Suppressor macrophage (primary cell): Measurements from ENCODE around the gene TPSD1.
"Not testable (repeated sequence)": the region's sequence is repeated elsewhere in the genome, so short reads cannot be mapped to it uniquely, and the experiment has no call there.

Experiments used
- DNase-seq, 4 experiments: peaks; one replicate each; pipeline ENCODE4 v3.0.0-alpha.2; 2020 to 2022
- total RNA-seq, 17 experiments: gene quantifications; one replicate each; lab custom pipeline; 2026; ENCODE audit warnings: mixed read lengths in 6 of 17, inconsistent platforms in 3 of 17; lab: John Stamatoyannopoulos, UW

TPSD1 gene
- total RNA-seq = 0 to 0.77 (median 0) reads per million in 17 experiments

GRCh38 chr16:1255276-1256122 is at the start of gene TPSD1:
Gene TPSD1 (plus strand): TSS chr16:1256069. CDS start chr16:1256281, 212 bp downstream.
- not testable (repeated sequence) for DNase-seq

- DNase-seq = no peak
These were observed 49.5 kb upstream of the TPSD1 start for GRCh38 chr16:1206326-1206725.

DNA sequence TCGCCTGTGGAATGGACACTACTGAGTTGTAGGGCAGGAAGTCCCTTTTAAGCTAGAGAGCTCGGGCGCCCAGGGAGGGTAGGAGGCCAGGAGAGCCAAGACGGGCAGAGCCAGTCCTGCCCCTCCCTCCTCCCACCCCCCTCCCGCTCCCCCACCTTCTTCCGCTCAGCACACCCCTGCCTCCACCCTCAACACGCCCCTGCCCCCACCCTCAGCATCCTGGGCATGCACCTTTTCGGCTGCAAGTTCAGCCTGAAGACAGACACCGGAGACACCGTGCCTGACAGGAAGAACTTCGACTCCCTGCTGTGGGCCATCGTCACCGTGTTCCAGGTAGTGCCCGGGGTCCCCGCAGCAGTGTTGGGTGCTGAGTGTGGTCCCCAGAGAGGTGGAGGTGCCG is 49.1 kb upstream of the TPSD1 start:
- no peak for DNase-seq

DNA sequence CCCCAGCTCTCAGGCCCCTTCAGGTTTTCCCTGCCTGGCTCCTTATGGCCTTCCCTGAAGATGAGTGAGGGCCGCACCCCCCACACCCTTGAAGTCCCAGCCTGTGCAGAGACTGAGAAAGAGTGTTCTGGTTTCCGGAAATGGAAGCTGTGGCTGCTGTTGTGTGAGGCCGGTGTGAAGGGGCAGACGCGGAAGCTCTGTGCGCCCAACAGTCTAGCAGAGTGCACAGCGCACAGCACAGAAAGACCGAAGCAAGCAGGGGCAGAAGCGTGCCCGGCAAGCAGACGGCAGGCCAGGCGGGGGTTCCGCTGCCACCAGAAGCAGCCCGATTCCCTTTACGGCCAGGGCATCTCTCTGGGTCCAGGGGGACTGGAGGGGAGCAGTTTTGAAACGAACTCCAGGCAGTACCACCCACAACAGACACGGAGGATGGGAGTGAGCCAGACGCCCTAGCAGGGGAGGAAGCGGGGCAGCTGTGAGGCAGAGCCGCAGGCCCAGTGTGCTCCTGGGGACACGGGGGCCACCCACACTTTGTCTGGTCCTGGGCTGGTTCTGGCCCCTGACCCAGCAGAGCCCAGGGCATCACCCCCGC is 47.5 kb upstream of the TPSD1 start:
- DNase-seq = no peak

GRCh38 chr16:1209081-1209480 is 46.8 kb upstream of the TPSD1 start:
- no peak for DNase-seq

- no peak for DNase-seq
These were observed 45.4 kb upstream of the TPSD1 start for GRCh38 chr16:1210461-1210860.

- DNase-seq = no peak
These were observed 44.2 kb upstream of the TPSD1 start for GRCh38 chr16:1211451-1212268.

- no peak for DNase-seq
These were observed 43.2 kb upstream of the TPSD1 start for GRCh38 chr16:1212616-1213194.

- DNase-seq = no peak
These were observed 42.6 kb upstream of the TPSD1 start for GRCh38 chr16:1213231-1213630.

DNA sequence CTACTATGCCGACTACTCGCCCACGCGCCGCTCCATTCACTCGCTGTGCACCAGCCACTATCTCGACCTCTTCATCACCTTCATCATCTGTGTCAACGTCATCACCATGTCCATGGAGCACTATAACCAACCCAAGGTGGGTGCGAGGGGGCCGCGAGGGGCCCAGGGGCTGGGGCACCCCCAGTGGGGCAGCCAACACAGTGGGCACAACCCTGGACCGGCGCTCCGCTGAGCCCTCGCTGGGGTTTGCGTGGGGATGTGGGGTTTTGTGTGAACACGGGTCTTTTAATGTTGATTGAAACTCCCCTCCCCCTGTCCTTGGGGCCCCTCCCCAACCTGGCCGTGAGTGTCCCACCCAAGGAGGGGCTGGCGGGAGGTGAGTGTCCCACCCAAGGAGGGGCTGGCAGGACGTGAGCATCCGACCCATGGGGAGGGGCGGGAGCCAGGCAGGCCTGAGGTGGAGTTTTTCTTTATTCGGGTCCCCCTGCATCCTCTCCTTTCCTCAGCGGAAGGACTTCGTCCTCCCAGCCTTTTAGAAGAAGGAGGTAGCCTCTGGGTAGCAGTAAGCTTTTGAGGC is 42.0 kb upstream of the TPSD1 start:
- no peak for DNase-seq

DNA sequence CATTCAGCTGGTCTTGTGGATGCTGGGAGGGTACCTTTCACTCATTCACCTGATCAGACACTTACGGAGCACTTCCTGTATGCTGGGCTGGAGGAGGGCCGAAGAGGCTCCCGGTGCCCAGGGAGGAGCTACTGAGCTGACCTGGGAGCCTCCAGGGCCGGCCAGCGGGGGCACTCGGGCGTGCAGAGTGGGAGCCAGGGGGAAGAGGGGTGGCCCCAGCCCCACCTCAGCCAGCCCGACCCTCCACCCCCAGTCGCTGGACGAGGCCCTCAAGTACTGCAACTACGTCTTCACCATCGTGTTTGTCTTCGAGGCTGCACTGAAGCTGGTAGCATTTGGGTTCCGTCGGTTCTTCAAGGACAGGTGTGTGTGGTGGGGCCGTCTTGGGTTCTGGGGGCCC is 41.1 kb upstream of the TPSD1 start:
- DNase-seq = no peak

DNA sequence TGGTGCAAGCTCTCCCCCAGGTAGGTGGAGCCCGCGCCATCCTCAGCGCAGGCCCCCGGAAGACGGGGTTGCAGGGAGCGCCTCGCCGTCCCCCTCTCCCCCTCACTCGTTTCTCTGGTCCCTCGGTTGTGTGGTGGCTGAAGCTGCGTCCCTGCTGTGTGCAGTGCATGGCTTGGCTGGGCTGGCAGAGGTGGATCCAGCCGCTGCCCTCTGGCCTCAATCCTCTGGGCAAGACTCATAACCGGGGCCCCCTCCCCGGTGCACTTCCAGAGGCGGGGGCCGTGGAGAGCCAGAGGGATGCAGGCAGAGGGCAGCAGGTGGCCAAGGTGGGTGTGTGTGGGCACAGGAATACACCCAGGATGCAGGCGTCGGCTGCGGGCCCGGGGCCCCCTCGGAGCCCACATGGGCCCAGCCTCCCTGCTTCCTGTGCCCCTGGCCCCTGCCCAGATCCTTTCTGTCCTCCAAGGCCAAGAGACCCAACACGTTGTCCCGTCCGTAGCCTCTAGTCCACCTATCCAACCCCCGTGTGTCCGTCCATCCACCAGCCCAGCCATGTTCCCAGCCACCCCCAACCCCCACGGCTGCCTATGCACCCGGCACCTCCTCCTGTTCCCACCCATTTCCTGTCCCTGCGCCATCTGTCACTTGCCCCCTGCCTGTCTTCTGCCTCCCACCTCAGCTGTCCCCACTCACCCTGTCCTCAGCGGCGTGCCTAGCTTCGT is 40.1 kb upstream of the TPSD1 start:
- DNase-seq = no peak

- no peak for DNase-seq
These were observed 39.6 kb upstream of the TPSD1 start for GRCh38 chr16:1216296-1216619.

GRCh38 chr16:1216681-1217400 is 39.0 kb upstream of the TPSD1 start:
- DNase-seq = no peak

DNA sequence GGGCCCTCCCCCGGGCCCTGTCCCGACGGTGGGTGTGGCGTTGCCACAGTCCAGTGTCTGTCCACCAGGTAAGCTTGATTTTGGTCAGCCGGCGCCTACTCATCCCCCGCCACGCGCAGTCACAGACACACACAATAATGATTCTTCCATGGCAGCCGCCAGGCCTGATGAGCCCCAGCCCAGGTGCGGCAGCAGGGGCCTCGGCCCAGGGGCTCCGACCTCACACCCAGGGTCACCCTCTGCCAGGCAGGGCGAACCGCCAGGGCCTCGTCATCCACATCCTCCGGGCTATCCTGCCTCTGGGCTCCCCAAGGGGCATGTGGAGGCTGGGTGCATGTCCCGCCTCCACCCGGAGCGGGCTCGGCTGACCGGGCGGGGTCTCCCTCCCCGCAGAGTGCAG is 38.3 kb upstream of the TPSD1 start:
- DNase-seq = no peak

DNA sequence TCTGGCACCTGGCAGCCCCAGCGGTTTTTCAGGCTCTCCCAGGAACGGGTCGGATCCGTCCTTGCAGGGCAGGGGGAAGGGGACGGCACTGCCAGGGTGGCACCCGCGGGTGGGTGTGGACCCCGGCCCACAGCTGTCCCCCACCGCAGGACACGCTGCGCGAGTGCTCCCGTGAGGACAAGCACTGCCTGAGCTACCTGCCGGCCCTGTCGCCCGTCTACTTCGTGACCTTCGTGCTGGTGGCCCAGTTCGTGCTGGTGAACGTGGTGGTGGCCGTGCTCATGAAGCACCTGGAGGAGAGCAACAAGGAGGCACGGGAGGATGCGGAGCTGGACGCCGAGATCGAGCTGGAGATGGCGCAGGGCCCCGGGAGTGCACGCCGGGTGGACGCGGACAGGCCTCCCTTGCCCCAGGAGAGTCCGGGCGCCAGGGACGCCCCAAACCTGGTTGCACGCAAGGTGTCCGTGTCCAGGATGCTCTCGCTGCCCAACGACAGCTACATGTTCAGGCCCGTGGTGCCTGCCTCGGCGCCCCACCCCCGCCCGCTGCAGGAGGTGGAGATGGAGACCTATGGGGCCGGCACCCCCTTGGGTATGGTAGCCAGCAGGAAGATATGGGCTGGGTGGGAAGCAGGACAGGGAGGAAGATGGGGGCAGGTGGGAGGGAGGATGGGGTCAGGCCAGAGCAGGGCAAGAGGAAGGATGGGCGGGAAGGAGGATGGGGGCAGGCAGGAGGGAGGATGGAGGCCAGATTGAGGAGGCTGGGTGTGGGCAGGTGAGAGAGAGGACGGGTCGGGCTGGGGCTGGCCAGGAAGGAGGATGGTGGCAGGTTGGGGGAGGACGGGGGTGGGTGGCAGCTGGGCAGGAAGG is 37.6 kb upstream of the TPSD1 start:
- DNase-seq = no peak

- DNase-seq = no peak
These were observed 36.8 kb upstream of the TPSD1 start for GRCh38 chr16:1218930-1219611.

DNA sequence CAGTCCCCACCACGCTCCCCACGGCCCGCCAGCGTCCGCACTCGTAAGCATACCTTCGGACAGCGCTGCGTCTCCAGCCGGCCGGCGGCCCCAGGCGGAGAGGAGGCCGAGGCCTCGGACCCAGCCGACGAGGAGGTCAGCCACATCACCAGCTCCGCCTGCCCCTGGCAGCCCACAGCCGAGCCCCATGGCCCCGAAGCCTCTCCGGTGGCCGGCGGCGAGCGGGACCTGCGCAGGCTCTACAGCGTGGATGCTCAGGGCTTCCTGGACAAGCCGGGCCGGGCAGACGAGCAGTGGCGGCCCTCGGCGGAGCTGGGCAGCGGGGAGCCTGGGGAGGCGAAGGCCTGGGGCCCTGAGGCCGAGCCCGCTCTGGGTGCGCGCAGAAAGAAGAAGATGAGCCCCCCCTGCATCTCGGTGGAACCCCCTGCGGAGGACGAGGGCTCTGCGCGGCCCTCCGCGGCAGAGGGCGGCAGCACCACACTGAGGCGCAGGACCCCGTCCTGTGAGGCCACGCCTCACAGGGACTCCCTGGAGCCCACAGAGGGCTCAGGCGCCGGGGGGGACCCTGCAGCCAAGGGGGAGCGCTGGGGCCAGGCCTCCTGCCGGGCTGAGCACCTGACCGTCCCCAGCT is 35.7 kb upstream of the TPSD1 start:
- DNase-seq = no peak
